Activated CD8-positive, alpha-beta memory T cell treated with anti-CD3 and anti-CD28 coated beads, Interleukin-2, amount 50 U/mL, for 24 hours (primary cell): ENCODE measurements around the gene KCNN2.

Source experiments
- DNase-seq: peaks from one replicate; pipeline ENCODE4 v3.0.0-alpha.2; 2020; ENCODE audit errors: extremely low read depth

Gene KCNN2

GRCh38 chr5:114544561-114544960 lies 182.7 kb downstream of the KCNN2 start:
- no peak for DNase-seq
